Astrocyte of the hippocampus (primary cell): ENCODE data around the gene IL1F10.
A peak's percentile ranks its signal among the peaks of the same experiment; 100 is the strongest.
"Not testable (repeated sequence)": the region's sequence is repeated elsewhere in the genome, so short reads cannot be mapped to it uniquely, and the experiment has no call there.

Source experiments
- DNase-seq: peaks from one replicate; pipeline ENCODE4 v3.0.0; 2011; ENCODE audit warnings: low read depth, low spot score

IL1F10 gene

DNA sequence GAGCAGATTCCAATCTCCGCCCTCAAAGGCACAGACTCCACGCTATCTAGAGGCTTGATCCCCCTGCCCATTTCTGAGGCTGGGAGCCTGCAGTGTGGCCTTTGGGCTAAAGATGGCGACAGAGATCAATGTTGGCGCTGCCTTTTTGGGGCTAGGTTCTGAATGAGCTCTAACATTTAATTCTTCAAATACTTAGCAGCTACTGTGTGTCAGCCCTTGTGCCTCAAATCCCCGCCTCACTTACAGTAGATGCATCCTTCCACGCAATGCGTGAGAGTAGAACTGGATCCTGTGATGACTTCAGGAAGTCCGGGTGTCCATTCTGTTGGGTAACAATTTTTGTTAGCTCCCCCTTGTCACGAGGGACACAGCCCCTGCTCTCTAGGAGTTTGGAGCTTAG lies 12.4 kb downstream of the IL1F10 start:
- peak; percentile 57 for DNase-seq

DNA sequence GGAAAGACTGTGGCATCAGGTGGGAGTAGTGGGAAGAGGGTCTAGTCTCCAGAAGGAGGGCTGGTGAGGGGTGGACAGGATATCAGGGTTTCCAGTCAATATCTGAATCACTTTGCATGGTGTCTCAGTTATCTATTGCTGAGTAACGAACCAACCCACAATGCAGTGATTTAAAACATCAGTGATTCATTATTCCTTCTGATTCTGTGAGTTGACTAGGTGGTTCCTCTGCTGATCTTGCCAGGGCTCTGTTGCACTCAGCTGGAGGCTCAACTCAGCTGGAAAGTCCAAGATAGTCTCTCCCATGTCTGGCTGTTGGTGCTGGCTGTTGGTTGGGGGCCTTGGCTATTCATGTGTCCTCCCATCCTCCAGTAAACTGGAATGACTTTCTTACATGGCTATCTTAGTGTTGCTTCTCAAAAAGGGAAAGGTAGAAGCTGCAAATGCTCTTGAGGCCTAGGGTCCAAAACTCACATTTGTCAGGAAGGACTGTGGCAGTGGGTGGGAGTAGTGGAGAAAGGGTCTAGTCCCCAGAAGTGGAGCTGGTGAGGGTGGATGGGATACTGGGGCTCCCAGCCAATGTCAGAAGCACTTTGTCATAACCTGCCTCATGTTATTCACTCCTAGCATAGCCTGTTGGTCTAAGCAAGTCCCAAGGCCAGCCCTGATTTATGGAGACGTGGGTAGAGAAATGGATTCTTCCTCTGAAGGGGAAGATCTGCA lies 13.9 kb downstream of the IL1F10 start:
- no peak for DNase-seq

DNA sequence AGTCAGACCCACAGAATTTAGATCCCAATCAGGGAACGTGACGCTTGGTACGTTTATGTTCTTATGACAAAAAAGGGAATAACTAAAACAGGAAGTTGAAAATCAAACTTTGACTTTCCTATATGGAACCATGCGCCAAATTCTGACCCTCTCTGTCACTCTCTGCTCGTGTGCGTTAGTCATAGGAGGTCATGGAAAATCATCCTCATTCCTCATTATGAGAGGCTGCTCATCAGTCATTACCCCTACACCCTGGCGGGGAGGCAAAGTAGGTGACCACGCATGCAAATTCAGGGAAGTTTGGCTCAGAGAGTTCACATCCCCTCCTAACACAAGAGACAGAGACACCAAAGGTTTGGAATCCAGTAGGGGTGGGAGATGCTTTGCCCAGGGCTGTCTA lies 15.5 kb downstream of the IL1F10 start:
- DNase-seq: no peak

DNA sequence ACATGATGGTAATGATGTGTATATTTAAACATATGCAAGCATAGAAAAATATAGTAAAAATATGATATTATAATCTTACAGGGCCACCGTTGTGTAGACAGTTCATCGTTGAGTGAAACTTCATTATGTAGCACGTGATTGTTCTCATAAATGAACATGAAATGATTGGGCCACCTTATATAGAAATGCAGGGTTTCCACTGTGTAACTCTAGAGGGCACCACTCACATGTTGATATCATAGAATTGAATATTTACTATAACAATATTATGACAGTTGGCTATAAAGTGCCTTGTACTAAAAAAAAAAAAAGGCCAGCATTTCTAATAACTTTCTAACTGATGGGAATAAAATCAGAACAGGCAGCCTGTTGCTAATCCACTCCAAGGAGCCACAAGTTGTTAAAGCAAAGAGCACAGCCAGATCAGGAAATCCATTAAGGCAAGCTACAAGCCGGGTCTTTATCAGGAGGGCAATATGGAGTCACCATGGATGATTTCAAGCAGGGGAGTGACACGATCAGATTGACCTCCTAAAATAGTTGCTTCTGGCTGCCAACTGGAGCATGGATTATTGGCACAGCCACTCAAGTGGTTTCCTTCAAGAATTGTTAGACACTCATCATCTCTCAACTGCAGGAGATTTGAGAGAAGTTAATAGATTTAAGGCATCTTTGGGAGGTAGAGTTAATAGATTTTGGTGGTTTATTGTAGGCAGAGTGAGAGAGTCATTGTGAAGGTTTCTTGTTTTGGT lies 16.7 kb downstream of the IL1F10 start:
- DNase-seq: no peak

DNA sequence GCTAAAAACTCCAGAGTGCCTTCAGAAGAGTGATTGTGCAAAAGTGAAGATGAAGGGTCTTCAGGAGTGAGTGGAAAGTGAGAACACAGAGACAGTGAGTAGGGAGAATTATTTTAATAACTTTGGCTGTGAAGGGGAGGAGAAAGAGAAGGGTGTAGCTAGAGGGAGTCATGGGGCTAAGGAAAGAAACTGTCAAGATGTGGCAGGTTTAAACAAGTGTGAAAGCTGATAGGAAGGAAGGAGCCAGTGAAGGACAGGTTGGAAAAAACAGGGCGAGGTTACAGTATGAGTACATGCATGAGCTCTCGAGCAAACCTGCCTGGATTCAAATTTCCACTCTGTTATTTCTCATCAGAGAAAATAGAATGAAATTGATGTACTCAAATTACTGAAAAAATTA lies 17.8 kb downstream of the IL1F10 start:
- no peak for DNase-seq

DNA sequence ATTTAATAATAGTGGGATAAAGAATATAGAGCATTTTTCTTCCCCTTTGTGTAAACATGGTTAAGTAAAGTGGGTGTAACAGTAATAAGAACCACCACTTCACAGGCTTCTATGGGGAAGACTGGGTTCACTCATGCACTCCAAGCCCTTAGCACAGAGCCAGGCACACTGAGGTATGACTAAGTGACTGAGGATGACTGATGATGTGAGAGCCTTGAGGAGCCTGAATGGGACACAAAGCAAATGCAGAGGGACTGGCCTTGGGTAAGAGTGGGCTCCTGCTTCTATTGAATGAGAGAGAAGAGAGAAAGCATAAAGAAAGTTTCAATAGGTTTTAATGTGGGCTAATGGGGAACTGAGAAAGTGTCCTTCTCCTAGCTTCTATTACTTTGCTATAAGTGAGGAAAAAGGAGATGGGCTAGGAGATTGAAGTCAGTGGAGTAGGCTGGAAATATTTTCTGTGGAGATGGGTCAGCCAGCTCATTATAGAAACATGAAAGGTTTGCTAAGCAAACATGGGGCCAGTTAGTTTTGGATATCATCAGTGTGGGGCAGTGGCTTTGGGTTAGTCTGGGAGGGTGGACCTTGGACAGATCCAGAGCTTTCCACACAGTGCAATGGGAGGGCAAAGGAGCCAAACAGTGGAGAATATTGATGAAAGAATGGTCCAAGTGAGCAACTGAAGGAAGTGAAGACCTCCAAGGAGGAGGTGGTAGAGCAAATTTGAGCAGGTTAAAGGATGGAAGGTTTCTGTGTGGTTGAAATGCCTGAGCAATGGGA lies 20.6 kb downstream of the IL1F10 start:
- no peak for DNase-seq

DNA sequence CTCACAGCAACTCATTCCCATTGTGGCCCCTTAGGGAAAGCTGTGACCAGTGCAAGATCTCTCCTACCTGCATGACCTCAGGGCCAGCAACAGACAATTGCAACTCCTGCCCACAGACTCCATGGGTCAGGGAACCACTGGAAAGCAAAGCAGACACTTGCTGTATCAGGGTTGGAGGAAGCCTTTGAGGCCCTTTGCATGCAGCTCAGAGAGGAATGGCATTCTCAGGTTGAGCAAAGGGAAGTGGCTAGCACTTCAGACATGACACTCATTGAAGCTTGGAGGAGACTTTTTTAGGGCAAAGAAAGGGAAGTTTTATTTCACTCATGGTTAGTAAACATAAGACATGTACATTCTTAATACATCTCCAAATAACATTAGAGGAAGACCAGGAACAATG lies 22.1 kb downstream of the IL1F10 start:
- DNase-seq: no peak

DNA sequence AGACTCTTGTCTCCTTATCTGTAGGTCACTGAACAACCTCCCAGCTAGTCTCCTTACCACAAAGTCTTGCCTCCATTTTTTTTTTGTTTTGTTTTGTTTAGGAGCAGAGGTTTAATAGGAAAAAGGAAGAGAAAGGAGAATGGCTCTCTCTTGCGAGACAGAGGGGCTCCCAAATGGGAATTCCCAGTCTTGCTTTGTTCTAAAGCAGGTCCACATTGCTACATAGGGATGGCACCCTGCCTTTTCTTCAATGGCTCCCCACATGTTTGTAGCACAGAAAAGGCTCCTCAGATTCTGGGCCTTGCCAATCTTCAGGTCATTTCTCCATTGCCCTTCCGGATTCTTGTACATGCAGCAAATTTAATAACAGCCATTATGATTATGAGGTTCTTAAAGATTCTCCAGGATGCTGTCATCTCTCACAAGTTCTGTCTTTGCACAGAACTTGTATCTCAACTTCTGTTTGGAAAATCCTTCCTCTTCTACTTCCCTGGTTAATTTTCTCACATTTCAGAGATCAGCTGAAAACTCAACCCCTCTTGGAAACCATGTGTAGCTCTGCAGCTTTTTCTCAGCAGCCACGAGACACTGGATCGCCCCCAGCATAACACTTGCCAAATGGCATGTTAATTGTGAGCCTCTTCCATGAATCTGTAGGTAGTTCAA lies 23.6 kb downstream of the IL1F10 start:
- no peak for DNase-seq

DNA sequence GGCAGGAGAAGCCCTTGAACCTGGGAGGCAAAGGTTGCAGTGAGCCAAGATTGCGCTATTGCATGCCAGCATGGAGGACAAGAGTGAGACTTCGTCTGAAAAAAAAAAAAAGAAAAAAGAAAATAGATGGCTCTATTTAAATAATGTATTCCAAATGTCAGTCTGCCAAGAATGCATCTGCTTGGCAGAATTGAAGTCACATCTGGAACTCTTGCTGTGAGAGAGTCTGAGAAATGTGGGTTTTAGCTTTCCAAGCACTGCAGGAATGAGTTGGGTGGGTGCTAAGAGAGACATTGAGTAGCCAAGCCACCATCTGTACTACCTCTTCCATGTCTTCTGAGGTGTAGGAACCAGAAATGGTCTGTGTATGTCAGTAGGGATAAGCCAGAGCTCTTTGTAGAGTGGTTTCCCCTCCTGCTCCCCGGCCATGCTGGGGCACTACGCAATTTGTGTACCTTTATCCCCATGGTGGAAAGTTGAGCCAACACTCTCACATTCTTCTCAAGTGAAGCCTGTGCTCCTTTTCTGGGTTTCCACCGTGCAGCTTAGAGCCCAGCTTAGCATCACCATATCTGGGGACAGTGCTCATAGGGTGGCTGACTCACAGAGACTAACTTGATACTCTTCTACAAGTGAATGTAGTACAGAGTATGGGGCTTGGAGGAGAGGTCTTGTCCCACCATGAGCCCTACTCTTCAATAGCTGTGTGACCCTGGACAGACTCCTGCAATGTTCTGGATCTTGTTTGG lies 25.3 kb downstream of the IL1F10 start:
- no peak for DNase-seq

DNA sequence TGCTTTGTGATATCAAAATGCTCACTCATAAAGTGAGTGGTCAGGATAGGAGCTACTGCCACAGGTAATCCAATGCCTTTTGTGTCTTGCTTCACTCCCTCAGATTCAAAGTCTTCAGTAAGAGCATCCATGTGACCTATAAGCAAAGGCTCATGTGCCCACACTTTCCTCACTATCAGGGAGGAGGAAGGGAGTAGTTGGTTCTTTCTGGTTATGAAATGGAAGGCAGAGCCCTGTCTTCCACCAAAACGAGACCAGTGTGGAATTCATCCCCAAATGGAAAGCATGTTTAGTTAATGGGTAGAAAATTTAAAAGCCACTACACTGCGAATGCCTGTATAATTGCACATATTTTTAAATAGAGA lies 25.8 kb downstream of the IL1F10 start:
- DNase-seq: no peak

DNA sequence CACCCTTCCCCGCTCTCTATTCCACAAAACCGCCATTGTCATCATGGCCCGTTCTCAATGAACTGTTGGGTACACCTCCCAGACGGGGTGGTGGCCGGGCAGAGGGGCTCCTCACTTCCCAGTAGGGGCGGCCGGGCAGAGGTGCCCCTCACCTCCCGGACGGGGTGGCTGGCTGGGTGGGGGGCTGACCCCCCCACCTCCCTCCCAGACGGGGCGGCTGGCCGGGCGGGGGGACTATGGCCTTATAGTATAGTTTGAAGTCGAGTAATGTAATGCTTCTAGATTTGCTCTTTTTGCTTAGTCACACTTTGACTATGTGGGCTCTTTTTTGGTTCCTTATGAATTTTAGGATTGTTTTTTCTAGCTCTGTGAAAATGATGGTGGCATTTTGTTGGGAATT lies 28.5 kb downstream of the IL1F10 start:
- DNase-seq: not testable (repeated sequence)

DNA sequence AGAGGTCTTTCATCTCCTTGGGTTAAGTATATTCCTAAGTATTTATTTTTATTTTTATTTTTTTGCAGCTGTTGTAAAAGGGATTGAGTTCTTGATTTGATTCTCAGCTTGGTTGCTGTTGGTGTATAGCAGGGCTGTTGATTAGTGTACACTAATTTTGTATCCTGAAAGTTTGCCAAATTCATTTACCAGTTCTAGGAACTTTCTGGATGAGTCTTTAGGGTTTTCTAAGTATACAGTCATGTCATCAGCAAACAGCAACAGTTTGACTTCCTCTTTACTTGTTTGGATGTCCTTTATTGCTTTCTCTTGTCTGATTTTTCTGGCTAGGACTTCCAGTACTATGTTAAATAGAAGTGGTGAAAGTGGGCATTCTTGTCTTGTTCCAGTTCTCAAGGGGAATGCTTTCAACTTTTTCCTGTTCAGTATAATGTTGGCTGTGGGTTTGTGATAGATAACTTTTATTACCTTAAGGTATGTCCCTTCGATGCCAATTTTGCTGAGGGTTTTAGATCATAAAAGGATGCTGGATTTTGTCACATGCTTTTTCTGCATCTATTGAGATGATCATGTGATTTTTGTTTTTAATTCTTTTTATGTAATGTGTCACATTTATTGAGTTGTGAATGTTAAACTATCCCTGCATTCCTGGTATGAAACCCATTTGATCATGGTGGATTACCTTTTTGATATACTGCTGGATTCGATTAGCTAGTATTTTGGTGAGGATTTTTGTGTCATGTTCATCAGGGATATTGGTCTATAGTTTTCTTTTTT lies 29.3 kb downstream of the IL1F10 start:
- DNase-seq: not testable (repeated sequence)

DNA sequence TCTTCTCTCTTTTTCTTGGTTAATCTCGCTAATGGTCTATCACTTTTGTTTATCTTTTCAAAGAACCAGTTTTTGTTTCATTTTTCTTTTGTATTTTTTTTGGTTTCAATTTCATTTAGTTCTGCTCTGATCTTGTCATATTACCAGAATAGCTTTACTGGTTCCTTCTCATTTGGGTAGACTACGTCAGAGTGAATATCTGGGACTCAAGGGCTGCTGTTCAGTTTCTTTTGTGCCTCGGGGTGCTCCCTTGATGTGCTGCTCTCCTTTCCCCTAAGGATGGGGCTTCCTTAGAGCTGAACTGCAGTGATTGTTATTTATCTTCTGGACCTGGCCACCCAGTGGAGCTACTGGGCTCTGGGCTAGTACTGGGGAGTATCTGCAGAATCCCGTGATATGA lies 30.3 kb downstream of the IL1F10 start:
- DNase-seq: no peak

DNA sequence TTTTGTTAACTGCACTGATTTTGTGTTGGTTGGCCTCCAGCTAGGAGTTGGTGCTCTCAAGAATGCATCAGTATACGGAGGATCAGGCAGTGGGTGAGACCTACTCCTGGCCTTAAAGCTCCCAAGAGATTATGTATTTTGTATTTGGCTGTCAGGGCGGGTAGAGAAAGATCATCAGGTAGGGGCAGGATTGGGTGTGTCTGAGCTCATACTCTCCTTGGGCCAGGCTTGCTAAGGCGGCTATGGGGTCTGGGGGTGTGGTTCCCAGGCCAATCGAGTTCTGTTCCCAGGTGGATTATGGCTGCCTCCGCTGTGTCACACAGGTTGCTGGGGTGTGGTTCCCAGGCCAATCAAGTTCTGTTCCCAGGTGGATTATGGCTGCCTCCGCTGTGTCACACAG lies 30.8 kb downstream of the IL1F10 start:
- no peak for DNase-seq

DNA sequence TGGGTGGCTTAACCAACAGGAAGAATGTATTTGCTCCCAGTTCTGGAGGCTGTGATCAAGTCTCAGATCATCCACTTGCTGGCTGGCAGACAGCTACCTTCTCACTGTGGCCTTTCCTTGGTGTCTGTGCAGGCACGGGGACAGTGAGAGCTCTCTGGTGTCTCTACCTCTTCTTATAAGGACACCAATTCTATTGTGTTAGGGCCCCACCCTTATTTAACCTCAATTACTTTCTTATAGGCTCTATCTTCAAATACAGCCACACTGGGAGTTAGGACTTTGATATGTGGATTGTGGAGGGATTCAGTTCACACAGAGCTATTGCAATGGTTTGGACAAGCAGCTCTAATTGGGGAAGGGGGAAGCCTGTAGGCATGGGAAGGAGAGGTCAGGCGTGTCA lies 34.4 kb downstream of the IL1F10 start:
- DNase-seq: no peak

DNA sequence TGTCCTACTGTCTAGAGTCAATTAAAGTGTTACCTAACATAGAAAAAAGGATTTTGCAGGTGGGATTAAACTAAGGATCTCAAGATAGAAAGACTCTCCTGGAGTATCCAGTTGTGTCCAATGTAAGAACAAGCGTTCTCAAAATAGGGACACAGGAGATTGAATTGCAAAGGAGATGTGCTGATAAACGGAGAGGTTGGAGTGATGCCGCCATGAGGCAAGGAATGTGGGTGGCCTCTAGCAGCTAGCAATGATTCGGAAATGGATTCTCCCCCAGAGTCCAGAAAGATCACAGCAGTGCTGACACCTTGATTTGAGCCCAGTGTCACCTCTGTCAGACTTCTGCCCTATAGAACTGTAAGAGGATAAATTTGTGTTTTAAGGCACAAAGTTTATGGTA lies 35.5 kb downstream of the IL1F10 start:
- DNase-seq: no peak

DNA sequence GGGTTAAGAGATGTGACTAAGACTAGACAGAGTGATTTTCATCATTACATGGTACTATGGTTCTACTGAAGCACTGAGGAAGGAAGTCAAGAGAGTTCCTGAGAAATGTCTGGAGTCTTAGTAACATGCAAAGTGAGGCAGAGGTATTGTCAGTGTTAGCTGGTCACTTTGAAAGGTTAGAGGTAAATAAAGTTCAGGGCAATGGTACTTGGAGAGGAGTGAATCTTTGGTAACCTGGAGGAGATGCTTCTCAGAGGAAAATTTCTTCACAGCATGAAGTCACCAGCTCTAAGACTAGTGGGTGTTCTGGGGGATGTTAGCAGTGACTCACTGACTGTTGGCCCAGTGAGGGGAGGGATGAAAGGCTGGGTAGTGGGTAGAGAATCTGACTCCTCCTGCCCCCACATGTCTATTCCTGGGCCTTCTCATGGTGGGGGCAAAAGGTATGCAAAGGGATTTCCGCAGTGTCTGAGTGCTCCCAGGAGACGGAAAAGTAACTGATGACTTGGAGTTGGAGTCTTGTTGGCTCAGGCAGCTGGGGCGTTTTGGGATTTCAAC lies 36.4 kb downstream of the IL1F10 start:
- DNase-seq: no peak

DNA sequence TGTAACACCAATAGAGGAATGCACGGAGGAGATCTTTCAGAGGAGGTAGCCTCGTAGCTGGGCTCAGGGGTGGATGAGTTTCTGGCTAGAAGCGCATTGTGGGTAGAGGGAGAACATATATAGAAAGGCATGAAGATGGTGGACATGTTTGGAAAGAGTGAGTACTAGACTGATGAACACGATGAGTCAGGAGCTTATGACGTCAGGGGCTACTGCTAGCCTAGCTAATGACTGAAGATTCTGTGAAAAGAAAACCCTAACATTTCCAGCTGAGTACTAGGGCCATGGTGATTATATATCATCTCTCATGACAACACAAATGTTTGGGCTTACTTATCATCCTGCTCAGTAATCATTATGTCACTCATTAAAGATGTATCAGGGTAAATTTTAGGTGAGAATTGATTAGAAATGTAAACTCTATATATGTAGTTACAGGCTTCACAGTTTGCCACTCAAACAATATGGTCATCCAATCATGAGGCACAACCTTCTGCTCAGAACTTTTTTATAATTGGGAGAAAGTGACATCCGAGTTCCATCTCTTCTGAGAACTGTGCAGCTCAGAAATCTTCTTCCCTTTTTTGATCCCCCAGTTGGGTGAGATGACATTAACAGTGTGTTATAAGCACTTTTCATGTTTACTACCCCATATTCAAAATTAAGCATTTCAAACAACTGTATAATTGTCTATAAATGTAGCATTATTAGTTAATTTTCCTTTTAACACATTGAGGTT lies 37.4 kb downstream of the IL1F10 start:
- DNase-seq: peak; percentile 6

DNA sequence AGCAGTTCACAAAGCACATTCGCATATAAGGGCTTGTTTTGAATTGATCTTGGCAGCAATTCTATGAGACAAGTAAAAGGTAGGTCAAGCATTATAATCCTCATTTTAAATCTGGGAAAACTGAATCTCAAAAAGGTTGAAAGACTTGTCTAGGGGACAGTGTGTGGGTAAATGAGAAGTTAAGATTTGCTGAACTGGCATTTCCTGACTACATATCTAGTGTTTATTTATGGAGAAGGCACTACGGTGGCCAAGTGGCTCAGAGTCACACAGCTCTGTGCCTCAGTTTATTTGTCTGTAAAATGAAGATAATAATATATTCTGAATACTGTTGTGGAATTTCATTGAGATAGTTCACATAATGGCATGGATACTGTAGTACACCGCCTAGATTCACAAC lies 43.4 kb downstream of the IL1F10 start:
- DNase-seq: no peak
